IPS-20b (cell line): Measurements from ENCODE around the gene WNT4.
A peak's percentile ranks its signal among the peaks of the same experiment; 100 is the strongest.

ENCODE experiments used
- H3K27ac ChIP-seq: one replicate; pipeline ENCODE4 v1.5.1; 2013; ENCODE audit warnings: low read length
- H3K27me3 ChIP-seq: 2 replicates; pipeline ENCODE4 v1.6.1; 2013; ENCODE audit warnings: mild to moderate bottlenecking, low read length, inconsistent platforms; ENCODE audit not compliant: insufficient read depth
- H3K36me3 ChIP-seq: 2 replicates; pipeline ENCODE4 v1.6.1; 2013; ENCODE audit warnings: low read depth, mild to moderate bottlenecking, inconsistent platforms, low read length, moderate library complexity; ENCODE audit not compliant: insufficient read depth
- H3K4me1 ChIP-seq: 2 replicates; pipeline ENCODE4 v1.6.1; 2013; ENCODE audit warnings: mild to moderate bottlenecking, control low read depth, inconsistent platforms, low read length, moderate library complexity; ENCODE audit not compliant: insufficient read depth
- H3K4me3 ChIP-seq: 2 replicates; pipeline ENCODE4 v1.5.1; 2013; ENCODE audit warnings: mild to moderate bottlenecking, low read length, inconsistent platforms
- H3K9ac ChIP-seq: 2 replicates; pipeline ENCODE4 v1.6.1; 2013; ENCODE audit warnings: low read depth, mild to moderate bottlenecking, inconsistent platforms, low read length, moderate library complexity
- H3K9me3 ChIP-seq: 2 replicates; pipeline ENCODE4 v1.6.1; 2013; ENCODE audit warnings: mild to moderate bottlenecking, low read depth, low read length, inconsistent platforms; ENCODE audit not compliant: insufficient read depth

The WNT4 gene

GRCh38 chr1:22143065-22144033, at the start of gene WNT4:
TSS of gene WNT4 (minus strand) at chr1:22143097. CDS start at chr1:22142922, 175 bp downstream.
- no peaks in the 10 kb centered on the region for H3K36me3 ChIP-seq
- no peaks in the 10 kb centered on the region for H3K9me3 ChIP-seq
- no peak within 1 kb of the TSS for H3K27ac ChIP-seq
- peak within 1 kb of the TSS; percentile 62 for H3K4me3 ChIP-seq
- H3K27me3 ChIP-seq = peaks cover 63% of the 10 kb centered on the region
- H3K4me1 ChIP-seq = peaks cover 14% of the 10 kb centered on the region
- H3K9ac ChIP-seq = peak within 1 kb of the TSS; percentile 37; the same call in 1 of the 2 replicates

- H3K4me1 ChIP-seq = no peaks in the 10 kb centered on the region
- no peaks in the 10 kb centered on the region for H3K36me3 ChIP-seq
- no peak overlapping the region for H3K9ac ChIP-seq
- H3K4me3 ChIP-seq = no peak overlapping the region
- no peaks in the 10 kb centered on the region for H3K9me3 ChIP-seq
- H3K27me3 ChIP-seq = no peaks in the 10 kb centered on the region
- H3K27ac ChIP-seq = no peak overlapping the region
Observed at GRCh38 chr1:22190731-22191130, 47.8 kb upstream of the WNT4 start.

DNA sequence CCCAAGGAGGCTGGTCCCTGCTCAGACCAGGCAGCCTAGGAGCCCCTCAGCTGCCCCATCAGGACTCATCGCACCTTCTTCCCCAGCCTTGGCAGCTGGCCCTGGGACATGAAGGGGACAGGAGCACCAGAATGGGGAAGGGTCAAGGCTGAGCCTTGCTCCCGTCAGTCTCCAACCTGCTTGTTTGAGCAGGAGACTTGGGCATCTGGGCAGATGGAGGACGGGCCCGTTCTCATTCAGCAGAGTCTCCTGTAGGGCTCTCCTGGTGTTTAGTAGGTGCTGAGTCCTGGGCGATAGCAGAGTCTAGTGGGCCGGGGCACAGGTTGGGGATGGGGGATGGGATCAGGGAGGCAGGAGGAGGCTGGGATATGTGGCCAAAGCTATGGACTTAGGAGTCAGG, 47.4 kb upstream of the WNT4 start:
- no peaks in the 10 kb centered on the region for H3K36me3 ChIP-seq

DNA sequence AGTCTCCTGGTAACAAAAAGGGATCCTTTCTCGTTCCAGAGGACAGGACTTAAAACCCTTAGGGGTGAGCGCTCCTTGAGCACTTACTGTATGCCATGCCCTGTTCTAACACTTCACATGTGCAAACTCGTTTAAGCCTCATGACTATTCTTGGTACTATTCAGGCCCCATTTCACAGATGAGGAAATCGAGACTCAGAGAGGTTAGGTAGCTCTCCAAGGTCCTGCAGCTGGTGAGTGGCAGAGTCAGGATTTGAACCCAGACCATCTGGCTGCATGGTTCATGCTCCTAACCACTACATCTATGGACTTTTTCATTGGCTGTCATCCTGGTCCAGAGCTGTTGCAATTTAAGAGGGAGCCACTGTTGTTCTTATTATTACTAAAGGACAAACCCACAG, 46.7 kb upstream of the WNT4 start:
- no peaks in the 10 kb centered on the region for H3K4me1 ChIP-seq
- H3K27ac ChIP-seq = no peak overlapping the region
- H3K36me3 ChIP-seq = no peaks in the 10 kb centered on the region
- no peaks in the 10 kb centered on the region for H3K9me3 ChIP-seq
- no peak overlapping the region for H3K9ac ChIP-seq
- no peak overlapping the region for H3K4me3 ChIP-seq
- no peaks in the 10 kb centered on the region for H3K27me3 ChIP-seq

More for the DNA sequence above, 47.4 kb upstream of the WNT4 start:
- Histone ChIP-seq H3K27ac (no peak overlapping the region), H3K9ac (no peak overlapping the region), H3K4me1 (no peaks in the 10 kb centered on the region), H3K27me3 (no peaks in the 10 kb centered on the region), H3K4me3 (no peak overlapping the region), H3K9me3 (no peaks in the 10 kb centered on the region)

DNA sequence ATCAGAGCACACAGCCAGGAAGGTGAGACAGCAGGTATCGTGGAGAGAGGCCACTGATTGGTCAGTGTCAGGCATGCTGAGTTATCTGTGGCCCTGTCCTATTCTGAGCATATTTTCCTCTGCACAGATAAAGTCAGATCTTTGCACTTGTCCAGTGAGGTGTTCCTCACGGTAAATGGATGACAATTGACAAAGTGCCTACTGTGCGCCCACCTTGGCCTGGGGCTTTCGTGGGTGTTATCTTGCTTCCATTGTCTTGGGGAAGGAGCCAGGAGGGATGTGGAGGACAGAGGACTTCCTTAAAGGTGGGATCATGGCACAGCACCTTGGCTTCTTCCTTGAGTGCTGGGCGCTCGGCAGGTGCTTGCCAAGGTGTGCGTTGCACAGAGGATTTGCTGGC, 46.0 kb upstream of the WNT4 start:
- Histone ChIP-seq H3K4me3 (no peak overlapping the region), H3K9ac (no peak overlapping the region), H3K27me3 (no peaks in the 10 kb centered on the region), H3K36me3 (no peaks in the 10 kb centered on the region), H3K9me3 (no peaks in the 10 kb centered on the region), H3K27ac (no peak overlapping the region), H3K4me1 (no peaks in the 10 kb centered on the region)

- Histone ChIP-seq H3K4me1 (no peaks in the 10 kb centered on the region), H3K27me3 (no peaks in the 10 kb centered on the region), H3K9me3 (no peaks in the 10 kb centered on the region), H3K9ac (no peak overlapping the region), H3K4me3 (no peak overlapping the region), H3K27ac (no peak overlapping the region), H3K36me3 (no peaks in the 10 kb centered on the region)
Observed at GRCh38 chr1:22188436-22188835, 45.5 kb upstream of the WNT4 start.

DNA sequence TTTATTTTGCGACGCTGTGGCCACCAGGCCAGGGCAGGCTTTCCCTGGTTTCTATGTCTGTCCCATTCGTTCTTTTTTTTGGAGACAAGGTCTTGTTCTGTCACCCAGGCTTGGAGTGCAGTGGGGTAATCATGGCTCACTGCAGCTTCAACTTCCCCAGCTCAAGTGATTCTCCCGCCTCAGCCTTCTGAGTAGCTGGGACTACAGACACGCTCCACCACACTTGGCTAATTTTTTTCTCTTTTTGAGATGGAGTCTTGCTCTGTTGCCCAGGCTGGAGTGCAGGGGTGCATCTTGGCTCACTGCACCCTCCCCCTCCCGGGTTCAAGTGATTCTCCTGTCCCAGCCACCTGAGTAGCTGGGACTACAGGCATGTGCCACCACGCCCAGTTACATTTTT, 43.4 kb upstream of the WNT4 start:
- no peak overlapping the region for H3K9ac ChIP-seq
- no peak overlapping the region for H3K4me3 ChIP-seq
- H3K27me3 ChIP-seq = no peaks in the 10 kb centered on the region
- H3K27ac ChIP-seq = no peak overlapping the region
- H3K36me3 ChIP-seq = no peaks in the 10 kb centered on the region
- no peaks in the 10 kb centered on the region for H3K4me1 ChIP-seq
- H3K9me3 ChIP-seq = no peaks in the 10 kb centered on the region

DNA sequence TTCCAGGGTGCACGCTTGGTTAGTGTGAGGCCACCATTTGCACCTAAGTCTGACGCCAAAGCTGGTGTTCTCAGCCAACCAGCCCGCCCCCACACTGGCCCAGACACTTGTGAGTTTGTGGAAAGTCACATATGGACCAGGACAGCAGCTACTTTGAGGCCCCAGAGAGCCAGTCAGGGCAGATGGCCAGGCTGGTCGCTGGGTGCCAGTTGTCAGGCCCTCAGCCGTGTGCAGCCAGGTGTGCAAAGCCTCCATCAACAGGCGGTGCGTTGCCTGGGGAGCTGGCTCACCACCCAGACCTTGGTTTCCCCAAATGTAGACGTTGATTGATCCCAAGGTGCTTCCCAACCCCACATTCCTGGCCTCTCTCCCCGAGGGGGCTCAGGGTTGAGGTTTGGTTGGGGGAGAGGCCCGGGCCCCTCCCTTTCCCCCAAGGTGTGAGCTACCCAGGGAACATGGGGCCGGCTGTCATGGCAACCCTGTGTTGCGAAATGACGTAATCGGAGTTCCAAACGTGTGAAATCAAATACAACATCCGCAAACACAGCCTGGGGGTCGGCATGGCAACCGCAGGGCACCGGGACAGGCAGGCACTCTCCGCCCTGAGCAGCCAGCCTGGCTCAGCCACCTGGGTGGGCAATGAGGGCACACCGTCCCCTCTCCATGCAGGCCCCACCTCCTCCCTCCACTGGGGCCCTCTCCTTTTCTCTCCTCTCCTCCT, 42.2 kb upstream of the WNT4 start:
- H3K9ac ChIP-seq = no peak overlapping the region
- H3K4me3 ChIP-seq = no peak overlapping the region
- no peaks in the 10 kb centered on the region for H3K4me1 ChIP-seq
- no peaks in the 10 kb centered on the region for H3K36me3 ChIP-seq
- no peak overlapping the region for H3K27ac ChIP-seq
- H3K9me3 ChIP-seq = no peaks in the 10 kb centered on the region
- H3K27me3 ChIP-seq = no peaks in the 10 kb centered on the region

GRCh38 chr1:22184454-22184853, 41.6 kb upstream of the WNT4 start:
- no peak overlapping the region for H3K9ac ChIP-seq
- no peak overlapping the region for H3K27ac ChIP-seq
- H3K9me3 ChIP-seq = no peaks in the 10 kb centered on the region
- H3K36me3 ChIP-seq = no peaks in the 10 kb centered on the region
- no peaks in the 10 kb centered on the region for H3K27me3 ChIP-seq
- no peaks in the 10 kb centered on the region for H3K4me1 ChIP-seq
- no peak overlapping the region for H3K4me3 ChIP-seq

- Histone ChIP-seq H3K4me1 (no peaks in the 10 kb centered on the region), H3K9me3 (no peaks in the 10 kb centered on the region), H3K4me3 (no peak overlapping the region), H3K9ac (no peak overlapping the region), H3K27me3 (no peaks in the 10 kb centered on the region), H3K36me3 (no peaks in the 10 kb centered on the region), H3K27ac (no peak overlapping the region)
Observed at GRCh38 chr1:22182715-22183114, 39.8 kb upstream of the WNT4 start.

- Histone ChIP-seq H3K4me1 (no peaks in the 10 kb centered on the region), H3K36me3 (no peaks in the 10 kb centered on the region), H3K27me3 (no peaks in the 10 kb centered on the region), H3K9me3 (no peaks in the 10 kb centered on the region), H3K4me3 (no peak overlapping the region), H3K9ac (no peak overlapping the region), H3K27ac (no peak overlapping the region)
Observed at GRCh38 chr1:22179197-22179803, 36.4 kb upstream of the WNT4 start.
